ENCODE data around the gene SRSF7.
"Not testable (repeated sequence)": the region's sequence is repeated elsewhere in the genome, so short reads cannot be mapped to it uniquely, and the experiment has no call there.

SRSF7 gene

DNA sequence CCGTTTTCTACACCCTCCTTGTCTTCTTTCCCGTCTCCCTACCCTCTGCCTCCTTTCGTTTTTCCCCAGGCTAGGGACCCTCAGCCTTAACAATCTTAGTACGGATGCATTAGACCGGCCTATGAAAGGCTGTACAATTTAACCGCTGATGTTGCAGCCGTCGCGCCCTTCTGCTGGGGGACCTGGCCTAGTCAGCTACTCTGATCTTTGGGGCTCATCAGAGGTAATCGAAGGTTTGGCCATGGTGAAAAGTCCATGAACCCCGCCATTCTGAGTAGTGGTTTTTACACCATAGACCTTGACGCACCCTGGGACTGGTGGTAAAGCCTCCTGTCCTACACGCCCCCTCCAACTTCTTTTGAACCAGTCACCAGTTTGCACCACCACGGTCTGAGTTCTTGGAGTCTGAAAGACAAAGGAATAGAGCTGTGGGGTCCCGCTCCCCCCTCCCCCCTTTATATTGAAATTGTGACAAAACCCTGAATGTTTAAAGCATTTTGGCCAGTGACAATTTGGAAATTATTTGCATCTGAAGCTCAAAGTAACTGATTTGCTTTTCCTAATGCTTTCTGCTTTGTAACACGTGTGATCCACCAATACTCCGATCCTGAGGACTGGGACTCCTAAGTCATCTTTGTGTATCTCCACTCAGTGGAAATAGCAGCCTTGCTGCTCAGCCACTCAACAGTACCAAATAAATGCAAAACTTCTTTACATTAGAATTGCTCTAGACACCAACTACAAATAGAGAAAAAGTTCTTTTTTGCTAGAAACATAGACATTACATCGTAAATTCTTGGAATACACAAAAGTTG, 642 bp upstream of the SRSF7 start:
- DNase-seq: no peak

DNA sequence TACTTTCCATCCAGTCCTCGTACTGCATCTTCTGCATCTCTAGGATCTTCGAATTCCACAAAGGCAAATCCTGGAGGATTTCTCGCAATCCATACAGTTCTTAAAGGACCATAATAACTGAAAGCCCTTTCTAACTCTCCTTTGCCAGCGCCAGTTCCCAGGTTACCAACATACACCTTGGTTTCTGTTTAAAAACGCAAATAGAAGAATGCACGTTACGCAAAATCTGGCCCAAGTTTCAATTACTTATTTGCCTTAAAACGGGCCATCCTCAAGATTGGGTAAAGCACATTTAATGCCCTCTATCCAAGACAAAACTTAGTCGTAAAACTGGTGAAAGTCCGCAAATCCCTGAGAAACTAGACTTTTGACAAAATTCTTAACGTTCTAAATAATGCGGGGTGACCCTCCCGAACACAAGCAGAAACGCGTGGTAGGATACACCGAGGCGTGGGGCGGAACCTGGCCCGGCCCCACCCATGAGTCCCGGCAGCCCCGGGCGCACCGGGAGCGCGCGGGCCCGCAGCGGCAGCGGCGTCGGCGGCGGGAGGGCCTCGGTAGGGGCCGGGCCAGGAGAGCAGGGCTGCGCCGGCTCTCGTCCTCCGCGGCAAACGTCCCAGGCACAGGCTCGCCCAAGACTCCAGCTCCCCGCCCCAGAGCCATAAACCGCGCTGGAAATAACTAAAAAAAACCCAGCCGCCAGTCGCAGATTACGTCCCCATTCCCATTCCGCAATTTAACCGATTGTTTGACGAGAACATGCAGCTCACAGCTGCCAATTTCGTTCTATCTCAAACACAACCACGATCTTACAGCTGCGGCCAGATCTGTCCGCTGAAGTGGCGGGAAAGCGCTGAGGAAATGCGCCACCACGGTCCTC, 910 bp downstream of the SRSF7 start:
- peak; percentile 31 for DNase-seq

DNA sequence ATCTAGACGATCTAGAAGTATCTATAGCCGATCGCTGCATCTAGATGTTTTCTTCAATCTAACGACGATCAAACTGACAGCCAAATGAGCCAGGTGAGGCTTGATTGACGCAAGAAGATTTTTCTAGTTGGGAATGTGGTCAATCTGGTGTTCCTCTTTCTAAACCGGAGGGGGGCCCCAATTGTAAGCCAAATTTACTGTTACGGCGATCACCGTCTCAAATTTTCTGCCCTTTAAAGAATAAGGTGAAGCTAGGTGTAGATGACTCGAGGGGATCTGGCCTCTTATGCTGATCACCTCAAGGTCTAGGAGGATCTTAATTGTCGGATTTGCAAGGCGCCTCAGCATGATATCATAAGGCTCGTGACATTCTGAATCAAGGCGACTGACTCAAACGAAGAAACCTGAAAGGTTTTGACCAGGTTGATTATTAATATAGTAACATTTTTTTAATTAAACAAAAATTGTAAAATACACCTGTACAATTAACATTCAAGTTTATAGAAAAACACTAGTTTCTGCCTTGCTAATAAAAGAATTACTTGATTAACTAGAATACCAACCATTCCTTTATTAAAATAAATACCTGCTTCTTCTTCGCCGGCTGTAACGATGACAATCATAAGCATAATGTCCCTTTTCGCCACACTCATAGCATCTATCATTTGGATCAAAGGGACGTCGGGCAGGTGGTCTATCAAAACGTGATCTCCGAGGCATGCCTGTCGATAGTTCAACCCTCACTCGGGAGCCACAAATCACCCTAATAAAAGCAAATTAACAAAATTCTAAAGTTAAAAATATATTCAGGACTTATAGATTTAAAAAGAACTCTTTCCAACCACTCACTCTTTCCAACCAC, 2.0 kb downstream of the SRSF7 start:
- no peak for DNase-seq

DNA sequence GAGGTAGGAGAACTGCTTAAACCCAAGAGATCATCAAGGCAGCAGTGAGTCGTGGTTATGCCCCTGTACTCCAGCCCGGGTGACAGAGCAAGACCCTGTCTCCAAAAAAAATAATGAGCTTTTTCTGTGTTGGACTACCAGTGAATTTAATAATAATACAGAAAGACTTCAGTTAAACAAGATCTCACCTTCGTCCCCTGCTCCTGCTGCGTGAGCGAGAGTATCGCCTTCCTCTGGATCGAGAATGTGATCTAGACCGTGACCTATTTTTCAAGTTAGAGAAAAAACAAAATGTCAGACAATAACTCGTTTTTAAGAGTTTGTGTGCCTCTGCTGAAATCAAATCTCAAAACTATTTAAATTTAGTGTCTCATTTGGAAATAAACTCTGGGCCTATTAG, 2.8 kb downstream of the SRSF7 start:
- no peak for DNase-seq

DNA sequence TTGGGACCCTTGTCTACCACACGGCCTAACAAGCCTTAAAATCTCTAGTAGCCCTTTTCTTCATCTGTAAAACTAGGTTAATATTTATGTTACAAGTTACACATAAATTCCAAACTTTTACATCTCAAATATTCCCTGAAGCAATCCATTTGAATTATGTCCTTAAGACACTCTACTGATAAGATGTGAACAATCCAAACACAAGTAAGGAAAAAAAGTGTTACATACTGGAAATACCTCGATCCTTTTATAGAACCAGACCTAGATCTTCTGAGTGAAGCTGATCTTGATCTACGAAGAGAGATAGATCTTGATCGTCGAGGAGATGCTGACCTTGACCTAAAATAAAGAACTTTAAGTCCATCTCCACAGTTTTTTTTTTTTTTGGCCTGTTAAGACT, 3.3 kb downstream of the SRSF7 start:
- DNase-seq: no peak

DNA sequence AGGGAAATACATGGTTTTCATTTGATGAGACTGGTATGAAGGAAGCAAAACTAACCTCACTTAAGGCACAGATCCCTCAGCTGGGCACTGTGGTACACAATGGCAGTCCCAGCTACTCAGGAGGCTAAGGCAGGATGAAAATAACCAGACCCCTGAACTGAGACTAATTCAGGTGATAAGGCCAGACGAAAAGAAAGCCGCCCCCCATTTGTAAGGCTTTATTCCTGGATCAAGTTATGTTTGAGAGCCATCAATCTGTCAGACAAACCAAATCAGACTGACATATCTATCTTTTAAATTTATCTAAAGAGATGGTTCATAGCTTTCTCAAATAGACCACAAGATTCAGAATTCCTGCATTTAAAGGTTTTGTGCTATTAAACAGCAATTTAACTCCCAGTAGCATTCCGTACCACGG, 4.1 kb downstream of the SRSF7 start:
- no peak for DNase-seq

DNA sequence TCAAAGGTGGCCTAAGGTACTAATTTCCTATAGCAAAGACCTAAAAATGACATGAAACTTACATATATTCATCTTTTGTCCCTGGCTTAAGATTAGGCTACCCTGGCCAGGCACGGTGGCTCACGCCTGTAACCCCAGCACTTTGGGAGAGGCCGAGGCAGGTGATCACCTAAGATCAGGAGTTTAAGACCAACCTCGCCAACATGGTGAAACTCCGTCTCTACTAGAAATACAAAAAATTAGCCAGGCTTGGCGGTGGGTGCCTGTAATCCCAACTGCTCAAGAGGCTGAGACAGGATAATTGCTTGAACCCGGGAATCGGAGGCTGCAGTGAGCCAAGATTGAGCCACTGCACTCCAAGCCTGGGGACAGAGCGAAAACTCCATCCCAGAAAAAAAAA, 5.9 kb downstream of the SRSF7 start:
- DNase-seq: no peak

DNA sequence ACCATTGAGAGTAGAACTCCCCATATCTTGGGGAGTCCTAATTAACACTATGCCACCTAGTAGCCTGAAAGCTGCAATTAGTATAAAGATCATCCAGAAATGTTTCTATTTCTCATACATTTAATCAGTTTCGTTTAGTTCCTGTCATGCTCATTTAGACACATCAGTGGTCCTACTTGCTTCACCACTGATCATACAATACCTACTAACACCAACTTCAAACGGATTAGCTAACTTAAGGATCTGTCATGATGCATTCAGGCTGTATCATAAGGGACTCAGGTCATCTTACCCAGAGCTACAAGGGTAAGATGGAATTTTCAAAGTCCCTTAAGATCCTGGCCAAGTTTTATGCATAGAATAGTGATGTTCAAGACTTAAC, 6.8 kb downstream of the SRSF7 start:
- DNase-seq: no peak

DNA sequence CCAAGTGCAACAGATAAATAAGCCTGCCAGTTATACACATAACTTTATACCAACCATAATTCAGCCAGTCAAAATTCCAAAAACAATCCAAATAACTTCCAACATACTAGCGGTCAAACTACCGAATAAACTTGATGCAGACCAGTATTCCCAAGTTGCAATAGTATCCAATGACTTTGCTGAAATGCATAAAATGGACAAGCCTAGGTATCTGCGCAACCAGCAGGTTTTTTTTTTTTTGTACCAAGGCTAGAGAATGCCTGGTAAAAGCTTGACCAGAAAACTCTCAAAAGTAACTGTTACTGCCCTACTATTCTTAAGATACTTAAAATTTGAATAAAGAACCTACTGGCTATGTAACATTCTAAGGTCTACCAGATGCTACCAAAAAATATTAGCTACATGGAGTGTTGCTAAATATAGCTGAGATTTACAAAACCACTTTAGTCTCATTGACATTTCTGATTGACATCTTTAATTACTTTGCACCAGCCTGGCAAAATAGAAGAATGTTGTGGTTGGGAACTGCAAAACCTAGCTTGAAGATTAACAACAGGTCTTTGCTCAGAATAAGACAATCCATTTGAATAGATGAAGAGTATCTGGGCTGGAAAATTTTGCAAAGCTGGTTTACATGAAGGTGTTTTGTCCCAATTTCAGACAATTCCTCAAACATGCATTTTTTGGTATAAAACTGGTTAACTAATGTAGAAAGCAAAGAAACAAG, 7.3 kb downstream of the SRSF7 start:
- no peak for DNase-seq

DNA sequence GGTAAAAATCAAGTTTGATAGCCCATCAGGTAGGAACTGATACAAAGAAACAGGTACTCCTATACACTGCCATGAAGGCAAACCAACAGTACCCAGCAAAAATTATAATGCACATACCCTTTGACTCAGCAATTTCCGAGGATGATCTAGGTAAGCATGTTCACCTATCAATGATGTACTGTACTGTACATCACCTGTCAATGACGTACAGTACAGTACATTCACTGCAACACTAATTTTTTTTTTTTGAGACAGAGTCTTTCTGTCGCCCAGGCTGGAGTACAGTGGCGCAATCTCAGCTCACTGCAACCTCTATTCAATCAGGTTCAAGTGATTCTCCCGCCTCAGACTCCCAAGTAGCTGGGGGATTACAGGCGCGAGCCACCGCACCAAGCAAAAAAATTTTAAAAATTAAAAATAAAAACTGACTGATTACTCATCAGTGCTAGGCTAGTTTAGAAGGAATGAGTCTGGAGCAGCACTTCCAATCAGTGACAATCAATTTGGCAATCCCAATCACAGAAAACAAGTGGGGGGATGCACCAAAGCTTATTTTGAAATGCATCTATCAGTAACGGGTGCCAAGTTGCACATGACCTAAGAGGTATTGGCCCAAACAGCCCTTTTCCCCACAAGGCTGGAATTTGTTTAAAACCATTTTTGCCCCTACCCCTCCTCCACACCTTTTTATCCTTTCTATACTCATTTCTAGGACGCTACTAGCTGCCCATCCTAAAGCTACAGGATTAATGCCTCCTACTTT, 8.2 kb downstream of the SRSF7 start:
- no peak for DNase-seq

DNA sequence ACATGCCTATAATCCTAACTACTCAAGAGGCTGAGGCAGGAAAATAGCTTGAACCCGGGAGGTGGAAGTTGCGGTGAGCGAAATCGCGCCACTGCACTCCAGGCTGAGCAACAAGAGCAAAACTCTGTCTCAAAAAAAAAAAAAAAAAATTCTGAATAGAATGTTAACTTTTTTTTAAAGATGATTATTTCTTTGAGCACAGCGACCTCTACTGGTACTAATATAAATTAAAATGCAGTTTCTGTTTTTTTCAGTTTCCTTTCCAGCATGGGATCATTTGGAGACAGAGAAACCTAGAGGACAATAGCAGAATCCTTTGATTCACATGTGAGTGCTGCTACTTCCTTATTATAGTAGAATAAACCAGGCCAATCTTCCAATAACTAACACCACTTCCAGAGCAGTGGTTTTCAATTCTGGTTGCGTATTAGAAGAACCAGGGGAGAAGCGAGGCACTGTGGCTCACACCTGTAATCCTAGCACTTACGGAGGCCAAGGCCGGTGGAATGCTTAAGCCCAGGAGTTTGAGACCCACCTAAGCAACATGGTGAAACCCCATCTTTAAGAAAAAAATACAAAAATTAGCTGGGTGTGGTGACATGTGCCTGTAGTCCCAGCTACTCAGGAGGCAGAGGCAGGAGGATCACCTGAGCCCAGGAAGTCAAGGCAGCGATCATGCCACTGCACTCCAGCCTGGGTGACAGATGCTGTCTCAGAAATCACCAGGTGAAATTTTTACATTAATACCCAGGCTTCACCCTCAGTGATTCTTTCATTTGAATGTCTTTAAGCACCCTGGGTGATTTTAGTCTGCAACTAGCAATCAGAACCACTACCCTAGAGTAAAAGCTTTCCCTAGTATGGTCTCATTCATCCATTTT, 10.1 kb downstream of the SRSF7 start:
- peak; percentile 20 for DNase-seq

DNA sequence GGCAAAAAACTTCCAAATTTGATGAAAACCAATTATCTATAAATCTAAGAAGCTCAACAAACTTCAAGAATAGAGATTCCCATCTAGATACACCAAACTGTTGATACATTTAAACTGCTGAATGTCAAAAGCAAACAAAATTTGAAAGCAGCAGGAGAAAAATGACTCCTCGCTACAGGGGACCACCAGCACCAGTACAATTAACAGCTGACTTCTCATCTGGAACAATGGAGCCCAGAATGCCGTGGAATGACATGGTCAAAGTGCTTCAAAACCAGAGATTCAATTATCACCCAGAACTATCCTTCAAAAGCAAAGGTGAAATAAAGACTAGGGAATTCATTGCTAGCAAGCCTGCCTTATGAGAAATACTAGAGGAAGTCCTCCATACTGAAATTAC, 11.6 kb downstream of the SRSF7 start:
- DNase-seq: no peak

DNA sequence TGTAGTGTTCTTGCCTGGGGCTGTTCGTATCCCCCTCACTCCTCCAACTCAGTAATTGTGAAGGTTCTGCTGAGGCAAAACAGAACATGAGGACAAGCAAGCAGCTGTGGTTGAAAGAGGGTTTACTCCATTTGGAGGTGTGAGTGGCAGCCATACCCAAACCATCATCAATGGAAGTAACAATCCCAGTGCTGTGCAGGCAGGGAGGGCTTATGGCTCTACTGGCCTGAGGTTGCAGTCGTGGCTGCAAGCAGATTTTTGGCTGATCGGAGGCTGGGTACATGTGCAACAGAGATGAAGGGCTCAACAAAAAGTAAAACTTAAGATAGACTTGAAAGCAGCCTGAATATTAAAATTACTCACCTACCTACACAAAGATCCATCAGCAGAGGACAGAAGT, 13.2 kb downstream of the SRSF7 start:
- DNase-seq: no peak

DNA sequence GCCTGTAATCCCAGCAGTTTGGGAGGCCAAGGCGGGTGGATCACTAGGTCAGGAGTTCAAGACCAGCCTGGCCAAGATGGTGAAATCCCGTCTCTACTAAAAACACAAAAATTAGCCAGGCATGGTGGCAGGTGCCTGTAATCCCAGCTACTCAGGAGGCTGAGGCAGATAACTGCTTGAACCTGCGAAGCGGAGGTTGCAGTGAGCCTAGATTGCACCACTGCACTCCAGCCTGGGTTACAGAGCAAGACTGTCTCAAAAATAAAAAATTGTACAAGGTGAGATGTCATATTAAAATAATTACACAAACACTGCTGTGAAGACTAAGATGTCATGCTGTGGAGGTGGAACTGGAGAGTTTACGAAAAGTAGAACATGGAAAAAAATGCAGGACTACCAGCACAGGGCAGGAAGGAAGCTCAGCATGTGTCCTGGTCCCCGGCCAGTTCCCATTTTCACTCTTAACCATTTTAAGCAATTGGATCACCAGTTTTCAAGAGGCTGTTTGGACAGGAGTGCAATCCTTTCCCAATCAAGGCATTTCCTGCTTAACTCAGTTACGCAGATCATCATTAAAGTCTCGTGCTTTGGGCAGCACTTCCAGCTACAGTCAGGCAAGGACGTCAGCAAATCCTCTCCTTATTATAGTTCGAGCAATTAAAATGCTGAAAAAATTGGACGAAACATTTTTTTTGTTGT, 14.0 kb downstream of the SRSF7 start:
- not testable (repeated sequence) for DNase-seq

DNA sequence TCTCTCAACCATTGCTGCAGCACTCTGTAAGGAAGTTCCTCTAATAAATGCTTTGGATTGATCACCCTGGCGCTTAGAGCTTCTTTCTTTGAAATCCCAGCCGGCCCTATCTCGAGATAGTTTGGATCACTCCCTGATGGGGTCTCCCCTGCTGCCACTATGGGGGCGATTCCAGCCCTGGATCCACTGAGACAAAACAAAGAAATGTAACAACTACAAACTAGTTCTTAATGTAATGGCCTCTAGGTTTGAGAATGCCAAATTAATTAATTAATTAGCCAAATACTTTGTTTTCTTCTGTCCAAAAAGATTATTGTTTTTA, 15.2 kb downstream of the SRSF7 start:
- DNase-seq: no peak

DNA sequence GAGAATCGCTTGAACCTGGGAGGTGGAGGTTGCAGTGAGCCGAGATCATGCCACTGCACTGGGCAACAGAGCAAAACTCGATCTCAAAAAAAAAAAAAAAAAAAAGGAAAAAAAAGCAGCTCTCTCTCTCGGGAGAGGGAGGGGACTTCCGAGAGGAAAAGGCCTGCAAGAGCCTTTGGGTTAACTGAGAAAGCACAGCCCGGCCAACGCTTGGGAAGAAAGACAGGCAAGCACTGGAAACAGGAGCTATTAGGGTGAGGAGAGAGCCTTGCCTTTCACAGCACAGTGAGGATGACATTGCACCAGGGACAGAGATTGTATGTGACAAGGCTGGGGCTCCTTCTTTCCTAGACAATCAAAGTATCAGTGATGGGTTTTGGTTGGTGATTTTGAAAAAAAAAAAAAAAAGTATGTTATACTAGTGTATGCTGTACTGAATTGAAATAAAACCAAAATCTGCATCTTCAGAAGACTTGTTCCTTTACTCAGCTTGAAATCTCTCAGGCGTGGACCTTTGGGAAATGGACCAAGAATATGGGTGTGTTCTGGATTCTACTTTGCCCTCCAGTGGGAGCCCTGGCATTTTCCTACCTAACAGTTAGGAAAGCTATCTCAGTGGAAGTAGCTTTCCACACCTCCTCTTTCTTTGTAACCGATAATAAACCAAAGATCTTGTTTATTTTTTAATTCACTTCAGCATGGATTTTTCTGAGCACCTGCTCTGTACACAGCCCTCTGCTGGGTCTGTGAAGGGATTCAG, 16.7 kb downstream of the SRSF7 start:
- no peak for DNase-seq

DNA sequence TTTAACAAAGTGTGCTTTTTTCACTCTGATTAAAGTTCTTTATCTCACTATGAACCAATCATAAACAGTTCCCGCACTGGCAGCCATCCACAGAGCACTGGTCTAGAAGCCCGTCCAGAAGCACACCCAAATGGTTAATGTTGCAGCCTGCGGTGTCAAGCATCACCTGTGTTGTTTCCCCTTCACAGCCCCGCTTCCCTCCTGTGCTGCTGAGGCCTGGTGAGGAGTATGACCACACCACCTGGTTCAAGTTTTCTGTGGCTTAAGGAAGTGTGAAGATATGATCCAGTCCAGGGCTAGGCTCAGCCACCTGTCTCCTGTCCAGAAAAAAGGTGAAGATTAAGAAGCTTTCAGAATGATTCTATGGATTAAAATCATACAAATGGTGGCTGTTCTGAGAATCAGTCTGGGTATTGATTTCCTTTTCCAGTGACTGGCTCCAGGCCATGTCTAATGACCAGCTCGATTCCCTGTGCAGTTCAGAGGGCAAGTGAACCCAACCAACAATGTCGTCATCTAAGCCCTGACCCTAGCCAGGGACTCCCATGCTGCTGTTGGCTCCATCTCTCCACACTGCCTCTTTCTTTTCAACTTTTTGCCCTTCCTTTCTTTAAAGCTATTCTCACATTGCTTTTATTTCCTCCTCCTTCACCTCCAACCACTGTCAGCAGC, 17.7 kb downstream of the SRSF7 start:
- no peak for DNase-seq

DNA sequence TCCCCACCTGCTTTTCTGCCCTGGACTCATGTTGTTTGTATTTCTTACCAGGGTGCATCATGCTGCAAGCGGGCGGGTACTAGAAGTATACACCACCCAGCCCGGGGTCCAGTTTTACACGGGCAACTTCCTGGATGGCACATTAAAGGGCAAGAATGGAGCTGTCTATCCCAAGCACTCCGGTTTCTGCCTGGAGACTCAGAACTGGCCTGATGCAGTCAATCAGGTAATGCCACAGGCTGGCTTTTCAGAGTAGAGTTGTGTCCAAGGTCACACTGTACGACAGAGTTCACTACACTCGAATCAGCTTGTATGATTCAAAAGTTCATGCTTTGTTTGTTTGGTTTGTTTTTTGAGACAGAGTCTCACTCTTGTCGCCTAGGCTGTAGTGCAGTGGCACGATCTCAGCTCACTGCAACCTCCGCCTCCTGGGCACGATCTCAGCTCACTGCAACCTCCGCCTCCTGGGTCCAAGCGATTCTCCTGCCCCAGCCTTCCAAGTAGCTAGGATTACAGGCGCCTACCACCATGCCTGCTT, 19.4 kb downstream of the SRSF7 start:
- DNase-seq: no peak

DNA sequence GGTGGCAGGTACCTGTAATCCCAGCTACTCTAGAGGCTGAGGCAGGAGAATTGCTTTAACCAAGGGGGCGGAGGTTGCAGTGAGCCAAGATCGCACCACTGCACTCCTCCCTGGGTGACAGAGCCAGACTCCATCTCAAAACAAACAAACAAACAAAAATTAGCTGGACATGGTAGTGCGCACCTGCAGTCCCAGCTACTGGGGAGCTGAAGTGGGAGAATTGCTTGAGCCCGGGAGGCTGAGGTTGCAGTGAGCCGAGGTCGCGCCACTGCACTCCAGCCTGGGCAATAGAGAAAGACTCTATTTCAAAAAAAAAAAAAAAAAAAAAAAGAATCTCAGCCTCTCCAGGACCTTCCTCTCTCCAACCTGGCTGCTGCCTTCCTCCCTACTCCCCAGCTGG, 20.1 kb downstream of the SRSF7 start:
- no peak for DNase-seq
